Activated T-helper 1 cell treated with anti-CD3 and anti-CD28 coated beads, Interleukin-12 subunit alpha, Interleukin-12 subunit beta, Interleukin-2, Interleukin-4 antibody, amounts not matched to agents 30 ng/mL and 10 ng/mL and 1 ng/mL, durations not matched to agents 14 hours and 24 hours and 36 hours (primary cell): ENCODE results near the gene EPB41L1. TPM values are rescaled to one million over a fixed set of nuclear protein-coding genes. Genes with fewer than 3 reads are reported as not detected.
"Not testable (repeated sequence)": the region's sequence is repeated elsewhere in the genome, so short reads cannot be mapped to it uniquely, and the experiment has no call there.

Experiments
- DNase-seq: peaks from one replicate; pipeline ENCODE4 v3.0.0; 2021; ENCODE audit warnings: low spot score
- H3K27ac Mint-ChIP-seq: one replicate; pipeline ENCODE4 v1.8.0; 2021; ENCODE audit warnings: mild to moderate bottlenecking, mixed read lengths
- H3K27me3 Mint-ChIP-seq: one replicate; pipeline ENCODE4 v1.8.0; 2022; ENCODE audit warnings: mild to moderate bottlenecking, moderate library complexity, mixed read lengths; ENCODE audit not compliant: insufficient read depth
- H3K36me3 Mint-ChIP-seq: one replicate; pipeline ENCODE4 v1.8.0; 2021; ENCODE audit warnings: low read depth, mixed read lengths
- H3K4me1 Mint-ChIP-seq: one replicate; pipeline ENCODE4 v1.8.0; 2021; ENCODE audit warnings: low read depth, mixed read lengths
- H3K4me3 Mint-ChIP-seq: one replicate; pipeline ENCODE4 v1.8.0; 2021; ENCODE audit warnings: mild to moderate bottlenecking, moderate library complexity, mixed read lengths
- H3K9me3 Mint-ChIP-seq: one replicate; pipeline ENCODE4 v1.8.0; 2021; ENCODE audit warnings: mixed read lengths
- intact Hi-C: fragments of 100-400 bp; cut with micrococcal nuclease; formaldehyde crosslinking; loops from one replicate; pipeline ENCODE4 v1.15.1; 2024
- total RNA-seq: library from RNA; stranded (reverse); gene quantifications from 2 replicates; pipeline ENCODE4 v1.2.3, GENCODE V29; 2022

EPB41L1 gene
- total RNA-seq, 1 donor from 2014 or later, result 0.23 TPM

- DNase-seq, result no peak
- Mint-ChIP-seq H3K27me3 (peaks cover 2% of the 10 kb centered on the region), H3K27ac (no peak overlapping the region), H3K4me3 (no peak overlapping the region), H3K36me3 (no peaks in the 10 kb centered on the region), H3K9me3 (no peaks in the 10 kb centered on the region), H3K4me1 (no peaks in the 10 kb centered on the region)
- intact Hi-C loops, result no loop called here
Measured at GRCh38 chr20:36130390-36130789, 24.1 kb upstream of the EPB41L1 start.

GRCh38 chr20:36132802-36133211, 21.7 kb upstream of the EPB41L1 start:
- Mint-ChIP-seq H3K4me3 (no peak overlapping the region), H3K36me3 (no peaks in the 10 kb centered on the region), H3K9me3 (no peaks in the 10 kb centered on the region), H3K27me3 (peaks cover 2% of the 10 kb centered on the region), H3K27ac (no peak overlapping the region), H3K4me1 (no peaks in the 10 kb centered on the region)
- DNase-seq, result no peak
- intact Hi-C loops, result no loop called here

- no peaks in the 10 kb centered on the region for H3K4me1 Mint-ChIP-seq
- DNase-seq, result no peak
- peaks cover 6% of the 10 kb centered on the region for H3K27me3 Mint-ChIP-seq
- H3K27ac Mint-ChIP-seq, result no peak overlapping the region
- H3K9me3 Mint-ChIP-seq, result no peaks in the 10 kb centered on the region
- no peaks in the 10 kb centered on the region for H3K36me3 Mint-ChIP-seq
- intact Hi-C loops, result no loop called here
- no peak overlapping the region for H3K4me3 Mint-ChIP-seq
Measured at GRCh38 chr20:36133821-36134220, 20.7 kb upstream of the EPB41L1 start.

GRCh38 chr20:36135159-36135558, 19.4 kb upstream of the EPB41L1 start:
- DNase-seq, result no peak
- Mint-ChIP-seq H3K4me1 (no peaks in the 10 kb centered on the region), H3K27me3 (peaks cover 6% of the 10 kb centered on the region), H3K9me3 (no peaks in the 10 kb centered on the region), H3K27ac (no peak overlapping the region), H3K36me3 (no peaks in the 10 kb centered on the region), H3K4me3 (no peak overlapping the region)
- intact Hi-C loops, result no loop called here

- H3K27me3 Mint-ChIP-seq, result peaks cover 4% of the 10 kb centered on the region
- H3K27ac Mint-ChIP-seq, result no peak overlapping the region
- no peak for DNase-seq
- no peaks in the 10 kb centered on the region for H3K36me3 Mint-ChIP-seq
- H3K4me3 Mint-ChIP-seq, result no peak overlapping the region
- H3K4me1 Mint-ChIP-seq, result no peaks in the 10 kb centered on the region
- H3K9me3 Mint-ChIP-seq, result no peaks in the 10 kb centered on the region
- intact Hi-C loops, result no loop called here
Measured at GRCh38 chr20:36135821-36136220, 18.7 kb upstream of the EPB41L1 start.

- DNase-seq, H3K4me3 Mint-ChIP-seq, H3K9me3 Mint-ChIP-seq, H3K27me3 Mint-ChIP-seq, H3K36me3 Mint-ChIP-seq, H3K4me1 Mint-ChIP-seq, intact Hi-C loops, H3K27ac Mint-ChIP-seq: not testable (repeated sequence)
Measured at GRCh38 chr20:36137313-36137712, 17.2 kb upstream of the EPB41L1 start.

- no peaks in the 10 kb centered on the region for H3K4me1 Mint-ChIP-seq
- no peak overlapping the region for H3K27ac Mint-ChIP-seq
- no peaks in the 10 kb centered on the region for H3K36me3 Mint-ChIP-seq
Measured at GRCh38 chr20:36141310-36141709, 13.2 kb upstream of the EPB41L1 start.

GRCh38 chr20:36144336-36144735, 10.2 kb upstream of the EPB41L1 start:
- no peak overlapping the region for H3K27ac Mint-ChIP-seq
- H3K4me1 Mint-ChIP-seq, result no peaks in the 10 kb centered on the region
- intact Hi-C loops, result no loop called here
- H3K27me3 Mint-ChIP-seq, result peaks cover 10% of the 10 kb centered on the region
- H3K9me3 Mint-ChIP-seq, result no peaks in the 10 kb centered on the region
- no peaks in the 10 kb centered on the region for H3K36me3 Mint-ChIP-seq
- no peak for DNase-seq
- no peak overlapping the region for H3K4me3 Mint-ChIP-seq

More at GRCh38 chr20:36141310-36141709, 13.2 kb upstream of the EPB41L1 start:
- DNase-seq, result no peak
- Mint-ChIP-seq H3K9me3 (no peaks in the 10 kb centered on the region), H3K4me3 (no peak overlapping the region), H3K27me3 (peaks cover 5% of the 10 kb centered on the region)
- intact Hi-C loops, result no loop called here

GRCh38 chr20:36145877-36146707, 8.4 kb upstream of the EPB41L1 start:
- H3K27ac Mint-ChIP-seq, result no peak overlapping the region
- DNase-seq, result no peak
- H3K9me3 Mint-ChIP-seq, result no peaks in the 10 kb centered on the region
- no peaks in the 10 kb centered on the region for H3K4me1 Mint-ChIP-seq
- intact Hi-C loops, result no loop called here
- H3K4me3 Mint-ChIP-seq, result no peak overlapping the region
- peaks cover 10% of the 10 kb centered on the region for H3K27me3 Mint-ChIP-seq
- H3K36me3 Mint-ChIP-seq, result no peaks in the 10 kb centered on the region

- H3K27me3 Mint-ChIP-seq, result peaks cover 15% of the 10 kb centered on the region
- H3K4me1 Mint-ChIP-seq, result no peaks in the 10 kb centered on the region
- H3K9me3 Mint-ChIP-seq, result no peaks in the 10 kb centered on the region
- H3K36me3 Mint-ChIP-seq, result no peaks in the 10 kb centered on the region
- H3K27ac Mint-ChIP-seq, result no peak overlapping the region
- no peak overlapping the region for H3K4me3 Mint-ChIP-seq
- intact Hi-C loops, result no loop called here
- no peak for DNase-seq
Measured at GRCh38 chr20:36147690-36148089, 6.8 kb upstream of the EPB41L1 start.

- intact Hi-C loops, result no loop called here
- H3K9me3 Mint-ChIP-seq, result no peaks in the 10 kb centered on the region
- H3K27ac Mint-ChIP-seq, result no peak overlapping the region
- peaks cover 21% of the 10 kb centered on the region for H3K27me3 Mint-ChIP-seq
- H3K4me3 Mint-ChIP-seq, result no peak overlapping the region
- no peak for DNase-seq
- no peaks in the 10 kb centered on the region for H3K4me1 Mint-ChIP-seq
- H3K36me3 Mint-ChIP-seq, result no peaks in the 10 kb centered on the region
Measured at GRCh38 chr20:36148439-36148838, 6.1 kb upstream of the EPB41L1 start.

GRCh38 chr20:36149012-36149411, 5.5 kb upstream of the EPB41L1 start:
- peaks cover 26% of the 10 kb centered on the region for H3K27me3 Mint-ChIP-seq
- DNase-seq, result no peak
- H3K9me3 Mint-ChIP-seq, result no peaks in the 10 kb centered on the region
- no peak overlapping the region for H3K27ac Mint-ChIP-seq
- no peaks in the 10 kb centered on the region for H3K4me1 Mint-ChIP-seq
- no peaks in the 10 kb centered on the region for H3K36me3 Mint-ChIP-seq
- intact Hi-C loops, result no loop called here
- H3K4me3 Mint-ChIP-seq, result no peak overlapping the region

- Mint-ChIP-seq H3K36me3 (no peaks in the 10 kb centered on the region), H3K4me1 (no peaks in the 10 kb centered on the region)
Measured at GRCh38 chr20:36149469-36149868, 5.1 kb upstream of the EPB41L1 start.

GRCh38 chr20:36150489-36150846, 4.1 kb upstream of the EPB41L1 start:
- DNase-seq, result no peak
- Mint-ChIP-seq H3K36me3 (no peaks in the 10 kb centered on the region), H3K4me1 (no peaks in the 10 kb centered on the region), H3K4me3 (no peak overlapping the region), H3K27ac (no peak overlapping the region), H3K27me3 (peaks cover 32% of the 10 kb centered on the region), H3K9me3 (no peaks in the 10 kb centered on the region)
- intact Hi-C loops, result no loop called here

More at GRCh38 chr20:36149469-36149868, 5.1 kb upstream of the EPB41L1 start:
- no peaks in the 10 kb centered on the region for H3K9me3 Mint-ChIP-seq
- H3K4me3 Mint-ChIP-seq, result no peak overlapping the region
- intact Hi-C loops, result no loop called here
- peaks cover 27% of the 10 kb centered on the region for H3K27me3 Mint-ChIP-seq
- DNase-seq, result no peak
- H3K27ac Mint-ChIP-seq, result no peak overlapping the region
